HG03378 (cell line): ENCODE measurements around the gene ALKBH1.
"Not testable (repeated sequence)": the region's sequence is repeated elsewhere in the genome, so short reads cannot be mapped to it uniquely, and the experiment has no call there.

Experiments used
- ATAC-seq: cut with Tn5 transposase; IDR thresholded peaks from one replicate; pipeline ENCODE4 v1.9.1; 2021; ENCODE audit warnings: mild to moderate bottlenecking, moderate library complexity; ENCODE audit not compliant: unreplicated experiment

ALKBH1 gene

DNA sequence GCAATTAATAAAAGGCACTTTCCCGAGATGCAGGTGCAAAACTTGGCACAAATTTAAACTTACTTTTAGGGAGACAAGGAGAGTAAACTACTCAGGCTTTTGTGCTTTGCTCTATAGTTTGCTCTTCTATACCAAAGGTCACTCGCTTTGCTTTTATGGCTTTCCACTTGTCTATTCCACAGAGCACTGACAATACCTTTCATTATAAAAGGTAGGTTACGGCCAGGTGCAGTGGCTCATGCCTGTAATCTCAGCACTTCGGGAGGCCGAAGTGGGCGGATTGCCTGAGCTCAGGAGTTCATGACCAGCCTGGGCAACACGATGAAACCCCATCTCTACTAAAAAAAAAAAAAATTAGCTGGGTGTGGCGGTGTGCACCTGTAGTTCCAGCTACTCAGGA, 32.9 kb downstream of the ALKBH1 start:
- ATAC-seq, result no peak

DNA sequence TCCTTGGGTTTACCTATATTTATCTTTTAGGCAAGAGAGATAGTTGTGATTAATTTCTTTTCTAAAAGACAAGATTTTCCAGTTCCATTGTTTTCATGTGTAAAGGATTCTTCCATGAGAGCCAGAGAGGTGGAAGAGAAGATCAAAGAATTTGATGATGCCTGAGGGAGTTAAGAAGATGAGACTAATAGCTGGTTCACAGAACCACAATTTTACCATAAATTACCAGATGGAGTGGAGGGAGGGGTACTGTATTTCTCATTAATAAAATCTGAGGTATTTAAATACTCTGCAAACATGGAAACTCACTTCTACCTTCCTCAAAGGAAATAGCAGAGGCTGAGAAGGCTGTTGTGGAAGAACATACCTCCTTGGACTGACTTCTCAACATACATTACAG, 34.6 kb downstream of the ALKBH1 start:
- no peak for ATAC-seq

DNA sequence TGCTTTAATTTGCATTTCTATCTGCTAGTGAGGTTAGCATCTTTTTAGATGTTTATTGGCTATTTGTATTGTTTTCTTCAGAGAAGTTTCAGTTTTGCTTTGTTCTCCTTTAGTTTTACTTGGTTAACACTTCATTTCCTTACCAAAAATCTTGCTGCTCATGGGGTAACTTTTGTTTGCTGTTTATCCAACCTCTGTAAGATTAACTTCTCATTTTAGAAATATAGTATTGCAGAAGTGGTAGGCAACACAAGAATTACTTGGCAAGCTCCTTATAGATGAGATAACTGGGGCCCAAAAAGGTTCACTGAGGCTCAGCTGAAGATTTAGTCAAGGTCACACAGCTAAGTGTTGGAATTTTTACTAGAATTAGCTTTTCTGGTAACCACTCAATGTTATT, 40.5 kb downstream of the ALKBH1 start:
- no peak for ATAC-seq

DNA sequence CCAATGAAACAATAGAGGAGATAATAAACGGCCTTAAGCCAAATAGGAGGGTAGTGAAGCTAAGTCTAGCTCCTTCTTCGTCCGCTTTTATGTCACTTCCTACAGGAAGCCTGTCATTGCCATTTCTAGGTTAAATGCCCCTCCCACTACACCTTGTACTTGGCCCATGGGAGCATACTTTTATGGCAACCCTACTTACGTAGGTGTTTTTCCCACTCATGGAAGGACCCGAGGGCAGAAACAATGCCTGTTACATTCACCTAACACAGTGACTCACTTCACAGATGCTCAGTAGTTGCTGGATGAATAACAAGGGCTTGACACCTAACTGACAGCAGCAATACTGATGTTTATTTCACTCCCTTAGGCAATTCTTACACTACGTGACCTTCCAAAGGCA, 44.5 kb downstream of the ALKBH1 start:
- no peak for ATAC-seq

DNA sequence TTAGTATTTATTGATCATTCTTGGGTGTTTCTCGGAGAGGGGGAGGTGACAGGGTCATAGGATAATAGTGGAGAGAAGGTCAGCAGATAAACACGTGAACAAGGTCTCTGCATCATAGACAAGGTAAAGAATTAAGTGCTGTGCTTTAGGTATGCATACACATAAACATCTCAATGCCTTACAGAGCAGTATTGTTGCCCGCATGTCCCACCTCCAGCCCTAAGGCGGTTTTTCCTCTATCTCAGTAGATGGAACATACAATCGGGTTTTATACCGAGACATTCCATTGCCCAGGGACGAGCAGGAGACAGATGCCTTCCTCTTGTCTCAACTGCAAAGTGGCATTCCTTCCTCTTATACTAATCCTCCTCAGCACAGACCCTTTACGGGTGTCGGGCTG, 46.3 kb downstream of the ALKBH1 start:
- not testable (repeated sequence) for ATAC-seq

DNA sequence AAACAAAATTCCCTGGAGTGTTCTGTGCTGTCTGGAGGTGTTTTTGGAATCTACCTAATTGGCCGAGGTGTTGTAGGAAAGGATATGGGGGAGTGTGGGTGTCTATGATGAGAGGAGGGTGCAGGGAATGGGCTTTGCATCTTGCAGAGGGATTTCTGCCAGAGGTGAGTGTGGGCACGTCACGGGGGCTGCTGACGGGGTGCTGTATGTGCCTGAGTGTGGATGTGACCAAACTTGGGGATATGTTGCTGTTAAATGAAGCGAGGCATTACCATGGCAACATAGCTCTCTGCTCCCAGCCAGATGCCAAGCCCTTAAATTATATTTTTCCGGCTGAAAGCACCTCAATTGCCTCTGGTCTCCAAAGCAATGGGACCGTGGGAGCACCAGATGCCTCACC, 47.1 kb downstream of the ALKBH1 start:
- ATAC-seq, result no peak

DNA sequence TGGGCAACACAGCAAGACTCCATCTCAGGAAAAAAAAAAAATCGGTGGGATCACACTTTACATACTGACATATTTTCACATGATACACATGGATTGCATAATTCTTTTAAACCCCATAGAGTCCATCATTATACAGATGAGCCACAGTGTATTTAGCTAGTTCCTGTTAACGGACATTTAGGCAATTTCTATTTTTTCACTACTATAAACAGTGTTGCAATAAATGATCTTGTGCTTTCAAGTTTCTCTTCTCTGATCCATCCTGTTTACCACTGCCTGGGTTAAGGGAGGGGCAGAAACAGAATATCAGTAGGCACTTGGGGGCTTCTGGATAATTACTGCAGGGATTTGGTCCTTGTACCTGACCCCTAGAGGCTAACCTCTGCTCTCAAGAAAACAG, 48.0 kb downstream of the ALKBH1 start:
- ATAC-seq, result no peak

DNA sequence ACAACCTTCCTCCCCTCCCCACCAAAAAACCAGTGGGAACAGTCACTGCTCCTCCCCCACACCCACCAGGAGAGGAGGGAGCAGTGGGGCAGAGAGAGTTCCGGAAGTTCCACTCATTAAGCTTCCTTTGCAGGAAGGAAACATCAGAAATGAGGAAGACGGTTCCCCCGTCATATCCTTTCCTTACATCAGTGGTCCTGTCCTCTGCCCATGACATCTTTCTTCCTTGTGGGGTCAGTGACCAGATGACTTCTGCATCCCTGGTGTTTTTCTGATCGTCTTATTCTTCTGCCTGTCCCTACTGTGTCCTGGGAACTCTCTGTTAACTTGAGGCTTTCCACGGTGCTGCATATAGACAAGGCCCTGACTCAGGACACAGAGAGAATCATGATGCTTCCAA, 50.5 kb downstream of the ALKBH1 start:
- no peak for ATAC-seq

DNA sequence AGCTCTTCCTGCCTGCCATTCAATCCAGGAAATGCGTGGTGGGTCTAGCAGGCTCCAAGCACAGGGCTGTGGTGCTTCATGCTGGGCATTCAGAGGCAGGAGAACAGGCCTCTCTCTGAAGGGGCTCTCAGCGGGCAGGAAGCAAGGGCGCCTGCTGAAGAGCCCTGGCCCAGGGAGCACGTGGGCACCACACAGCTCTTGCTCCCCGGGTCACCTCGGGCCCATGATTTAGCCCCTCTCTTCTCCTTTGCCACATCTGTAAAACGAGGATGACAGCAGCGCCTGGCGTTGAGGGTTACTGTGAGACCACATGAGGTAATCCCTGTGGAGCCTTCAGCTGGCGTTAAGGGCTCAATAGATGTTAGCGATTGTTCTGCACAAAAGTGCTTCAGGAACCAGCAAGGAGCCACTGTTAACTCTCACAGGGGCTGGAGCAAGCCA, 53.8 kb downstream of the ALKBH1 start:
- ATAC-seq, result no peak

DNA sequence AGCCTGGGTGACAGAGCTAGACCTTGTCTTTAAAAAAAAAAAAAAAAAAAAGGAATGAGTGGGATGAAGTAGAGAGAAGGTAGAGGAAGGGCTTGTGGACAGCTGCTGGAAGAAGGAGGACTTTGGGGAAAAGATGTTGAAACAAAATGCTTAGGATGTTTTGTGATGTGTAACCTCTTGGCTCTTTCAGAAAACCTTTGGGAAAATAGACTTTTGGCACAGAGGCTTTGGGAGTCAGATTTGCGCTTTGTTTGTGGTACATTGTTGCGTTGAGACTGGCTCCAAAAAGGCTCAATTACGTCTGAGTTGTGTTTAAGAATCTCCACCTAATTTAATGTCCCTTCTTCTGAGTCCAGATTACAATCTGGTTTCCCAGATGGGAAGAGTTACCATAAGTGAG, 58.5 kb downstream of the ALKBH1 start:
- no peak for ATAC-seq

DNA sequence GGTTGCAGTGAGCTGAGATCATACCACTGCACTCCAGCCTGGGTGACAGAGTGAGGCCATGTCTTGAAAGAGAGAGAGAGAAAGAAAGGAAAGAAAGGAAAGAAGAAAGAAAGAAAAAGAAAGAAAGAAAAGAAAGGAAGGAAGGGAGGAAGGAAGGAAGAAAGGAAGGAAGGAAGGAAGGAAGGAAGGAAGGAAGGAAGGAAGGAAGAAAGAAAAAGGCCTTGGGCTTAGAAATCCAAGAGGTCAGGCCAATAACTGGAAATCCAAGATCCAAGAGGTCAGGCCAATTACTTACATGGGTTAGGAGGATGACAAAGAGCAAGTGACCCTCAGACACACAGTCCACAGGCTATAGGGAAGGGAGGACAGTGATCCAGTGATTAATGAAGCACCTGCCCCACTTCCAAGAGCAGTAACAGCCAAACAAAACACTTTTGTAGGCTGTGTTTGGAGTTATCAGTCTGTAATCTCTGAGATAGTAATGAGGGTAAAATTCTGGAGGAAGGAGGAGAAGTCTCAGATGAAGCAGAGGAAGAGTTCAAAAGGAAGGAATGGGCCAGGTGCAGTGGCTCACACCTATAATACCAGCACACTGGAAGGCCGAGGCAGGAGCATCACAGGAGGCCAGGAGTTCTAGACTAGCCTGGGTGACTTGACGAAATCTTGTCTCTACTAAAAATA, 59.2 kb downstream of the ALKBH1 start:
- no peak for ATAC-seq

DNA sequence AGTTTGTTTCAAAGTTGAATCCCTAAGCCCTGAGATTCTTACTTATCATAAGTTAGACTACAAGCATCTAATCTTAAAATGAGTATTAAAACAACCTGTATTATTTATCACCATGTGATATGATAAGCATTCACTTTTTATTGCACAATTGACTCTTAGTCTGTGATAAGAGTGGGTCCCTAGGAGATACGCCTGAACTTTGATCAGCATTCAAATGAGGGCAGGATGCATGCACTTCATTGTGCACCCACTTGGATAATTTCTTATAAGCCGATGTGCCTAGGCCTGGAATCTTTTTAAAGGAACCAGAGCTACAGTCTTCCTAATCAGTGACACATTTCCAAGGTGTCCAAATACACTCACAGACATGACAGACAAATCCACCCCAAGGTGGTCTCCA, 60.0 kb downstream of the ALKBH1 start:
- ATAC-seq, result no peak

DNA sequence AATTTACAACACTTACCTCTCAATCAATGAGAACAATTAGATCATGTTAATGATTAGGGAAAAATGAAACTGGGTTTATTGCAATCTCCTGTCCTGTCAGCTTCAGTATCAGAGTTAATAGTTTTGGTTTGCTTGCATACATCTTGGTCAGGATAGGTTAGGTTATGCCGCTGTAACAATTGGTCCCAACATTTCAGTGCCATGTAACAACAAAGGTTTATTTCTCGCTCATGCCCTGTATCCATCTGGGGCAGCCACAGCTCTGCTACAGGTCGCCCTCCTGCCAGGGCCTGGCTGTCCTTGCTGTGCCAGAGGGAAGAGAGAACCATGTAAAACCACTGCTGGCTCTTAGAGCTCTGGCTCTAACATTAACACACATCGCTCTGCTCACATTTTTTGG, 60.9 kb downstream of the ALKBH1 start:
- ATAC-seq, result no peak

DNA sequence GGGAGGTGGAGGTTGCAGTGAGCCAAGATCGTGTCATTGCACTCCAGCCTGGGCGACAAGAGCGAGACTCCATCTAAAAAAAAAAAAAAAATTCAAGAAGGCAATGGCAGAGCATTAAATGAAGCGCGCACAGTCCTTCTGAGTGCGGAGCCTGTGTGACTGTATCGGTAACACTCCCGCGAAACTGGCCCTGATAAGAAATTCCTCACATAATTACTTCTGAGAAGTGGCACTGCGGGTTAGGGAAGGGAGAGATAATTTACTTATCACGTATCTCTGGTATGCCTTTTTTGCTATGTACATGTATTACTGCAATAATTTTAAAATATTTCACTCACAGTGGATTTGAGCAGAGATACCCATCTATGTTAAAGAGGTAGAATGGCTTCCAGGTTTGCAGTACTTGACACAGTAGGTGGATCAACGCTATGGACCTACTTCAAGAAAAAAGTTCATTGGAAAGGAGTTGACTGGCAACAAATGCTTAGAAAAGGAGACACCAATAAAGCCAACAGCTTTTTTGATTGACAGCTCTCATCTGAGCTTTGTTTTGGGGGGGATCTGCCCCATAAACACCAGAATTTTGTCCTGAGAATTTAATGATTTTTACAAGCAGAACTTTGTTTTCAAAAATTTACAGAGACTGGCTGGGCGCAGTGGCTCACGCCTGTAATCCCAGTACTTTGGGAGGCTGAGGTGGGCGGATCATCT, 62.1 kb downstream of the ALKBH1 start:
- no peak for ATAC-seq

DNA sequence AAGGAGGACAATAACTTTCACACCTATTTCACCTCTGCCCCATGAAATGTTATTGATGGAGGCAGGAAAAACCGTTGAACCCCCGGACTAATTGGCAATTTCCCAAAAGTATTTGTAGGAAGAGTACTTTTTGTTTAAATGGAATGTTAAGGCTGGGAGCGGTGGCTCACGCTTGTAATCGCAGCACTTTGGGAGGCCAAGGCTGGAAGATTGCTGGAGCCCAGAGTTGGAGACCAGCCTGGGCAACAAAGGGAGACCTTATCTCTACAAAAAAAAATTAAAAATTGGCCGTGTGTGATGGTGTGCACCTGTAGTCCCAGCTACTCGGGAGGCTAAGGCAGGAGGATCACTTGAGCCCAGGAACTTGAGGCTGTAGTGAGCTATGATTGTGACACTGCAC, 65.4 kb downstream of the ALKBH1 start:
- no peak for ATAC-seq

DNA sequence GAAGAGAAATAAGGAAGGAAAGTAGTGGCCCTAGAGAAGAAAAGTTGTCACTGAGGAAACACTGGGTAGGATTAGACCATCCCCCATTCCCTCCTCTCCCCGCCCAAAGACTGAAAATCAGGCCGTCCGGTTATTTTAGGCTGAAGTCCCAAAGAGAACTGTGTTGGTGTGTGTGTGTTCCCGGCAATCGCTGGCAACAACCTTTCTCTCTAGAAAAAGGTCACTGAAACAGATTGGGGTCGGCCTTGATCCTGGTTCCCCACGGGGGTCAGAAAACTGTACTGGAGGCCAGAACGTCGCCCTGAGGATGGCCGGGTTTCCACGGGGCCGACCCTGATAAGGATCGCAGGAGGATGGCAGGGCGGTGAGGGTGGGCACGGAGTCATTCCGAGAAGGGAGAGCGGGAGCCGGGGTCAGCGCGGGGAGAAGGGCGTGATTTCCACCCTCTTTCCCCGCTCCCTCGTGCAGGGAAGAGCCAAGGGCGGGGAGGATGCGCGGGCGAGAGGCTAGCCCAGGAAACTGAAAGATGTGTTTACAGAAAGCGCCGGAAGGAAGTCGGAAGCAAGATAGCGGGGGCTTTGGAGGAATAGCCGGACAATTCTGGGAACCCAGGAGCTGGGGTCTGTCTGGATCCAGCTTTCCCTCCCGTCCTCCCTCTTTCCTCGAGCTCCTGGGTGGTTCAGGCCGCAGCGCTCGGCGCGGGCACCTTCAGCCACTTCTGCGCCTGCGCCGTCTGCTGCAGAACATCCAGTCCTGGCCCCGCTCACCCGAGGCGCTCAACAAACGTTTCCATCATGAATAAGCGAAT, 66.1 kb downstream of the ALKBH1 start:
- no peak for ATAC-seq

DNA sequence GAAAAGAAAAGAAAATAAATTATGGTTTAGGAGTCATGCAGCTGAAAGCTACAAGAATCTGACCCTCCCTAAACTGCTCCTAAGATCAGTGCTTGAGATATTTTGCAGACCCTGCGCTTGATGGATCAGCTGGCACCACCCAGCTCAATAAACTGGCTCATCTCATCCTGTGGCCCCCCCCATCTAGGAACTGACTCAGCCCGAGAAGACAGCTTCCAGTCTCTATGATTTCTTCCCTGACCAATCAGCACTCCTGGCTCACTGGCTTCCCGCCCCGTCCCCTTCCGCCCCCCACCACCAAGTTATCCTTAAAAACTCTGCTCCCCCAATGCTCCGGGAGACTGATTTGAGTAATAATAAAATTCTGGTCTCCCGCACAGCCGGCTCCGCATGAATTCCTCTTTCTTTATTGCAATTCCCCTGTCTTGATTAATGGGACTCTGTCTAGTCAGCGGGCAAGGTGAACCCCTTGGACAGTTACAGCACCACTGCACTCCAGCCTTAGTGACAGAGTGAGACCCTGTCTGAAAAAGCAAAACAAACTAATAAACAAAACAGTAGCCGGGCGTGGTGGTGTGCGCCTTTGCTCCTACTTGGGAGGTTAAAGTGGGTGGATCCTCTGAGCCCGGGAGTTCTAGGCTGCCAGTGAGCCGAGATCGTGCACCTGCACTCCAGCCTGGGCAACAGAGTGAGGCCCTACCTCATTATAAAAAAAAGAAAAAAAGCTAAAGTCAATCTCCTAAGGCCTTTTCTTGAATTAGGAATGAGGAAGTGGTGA, 66.9 kb downstream of the ALKBH1 start:
- ATAC-seq, result no peak

DNA sequence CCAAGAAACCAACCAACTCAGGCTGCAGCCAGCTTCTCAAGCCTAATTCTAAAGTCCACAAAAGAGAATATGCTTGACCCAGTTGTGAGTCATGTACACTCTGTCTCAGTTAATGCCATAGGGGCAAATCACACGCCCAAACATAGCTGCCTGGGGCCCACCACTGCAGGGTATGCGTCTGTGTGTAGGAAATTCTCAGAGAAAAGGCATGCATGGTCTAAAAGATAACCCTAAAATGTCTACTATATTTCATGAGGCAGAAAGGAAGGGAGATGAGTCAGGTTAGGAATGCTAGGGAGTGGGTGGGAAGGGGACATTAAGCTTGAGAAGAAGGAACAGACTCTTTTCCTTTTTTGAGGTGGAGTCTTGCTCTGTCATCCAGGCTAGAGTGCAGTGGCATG, 69.1 kb downstream of the ALKBH1 start:
- no peak for ATAC-seq

DNA sequence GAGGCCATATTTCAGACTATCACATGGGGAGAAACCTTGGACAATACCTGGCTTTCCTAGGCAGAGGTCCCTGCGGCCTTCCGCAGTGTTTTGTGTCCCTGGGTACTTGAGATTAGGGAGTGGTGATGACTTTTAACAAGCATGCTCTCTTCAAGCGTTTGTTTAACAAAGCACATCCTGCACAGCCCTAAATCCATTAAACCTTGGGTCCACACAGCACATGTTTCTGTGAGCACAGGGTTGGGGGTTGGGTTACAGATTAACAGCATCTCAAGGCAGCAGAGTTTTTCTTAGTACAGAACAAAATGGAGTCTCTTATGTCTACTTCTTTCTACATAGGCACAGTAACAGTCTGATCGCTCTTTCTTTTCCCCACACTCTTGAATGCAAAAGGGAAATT, 72.0 kb downstream of the ALKBH1 start:
- not testable (repeated sequence) for ATAC-seq

DNA sequence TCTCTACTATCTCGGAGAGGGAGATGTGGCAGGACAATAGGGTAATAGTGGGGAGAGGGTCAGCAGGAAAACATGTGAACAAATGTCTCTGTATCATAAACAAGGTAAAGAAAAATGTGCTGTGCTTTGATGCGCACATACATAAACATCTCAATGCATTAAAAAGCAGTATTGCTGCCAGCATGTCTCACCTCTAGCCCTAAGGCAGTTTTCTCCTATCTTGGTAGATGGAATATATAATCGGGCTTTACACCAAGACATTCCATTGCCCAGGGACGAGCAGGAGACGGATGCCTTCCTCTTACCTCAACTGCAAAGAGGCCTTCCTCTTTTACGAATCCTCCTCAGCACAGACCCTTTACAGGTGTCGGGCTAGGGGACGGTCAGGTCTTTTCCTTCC, 72.4 kb downstream of the ALKBH1 start:
- ATAC-seq, result not testable (repeated sequence)

DNA sequence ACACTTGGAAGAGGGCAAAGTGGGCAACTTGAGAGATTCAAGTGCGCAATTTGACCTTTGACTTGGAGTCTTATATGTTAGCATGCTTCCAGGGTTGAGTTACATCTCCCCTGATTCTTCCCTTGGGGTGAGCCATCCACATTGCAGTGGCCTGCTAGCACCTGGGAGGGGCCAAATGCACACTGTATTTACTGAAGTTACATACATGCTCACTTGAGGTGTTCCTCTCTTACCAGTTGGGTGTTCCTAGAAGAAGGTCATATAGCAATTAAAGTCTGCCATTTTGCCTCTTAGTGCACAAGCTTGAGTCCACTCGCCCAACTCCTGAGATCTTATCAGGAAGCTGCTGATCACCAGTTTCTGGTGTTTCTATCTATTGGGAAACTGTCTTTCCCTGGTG, 77.7 kb downstream of the ALKBH1 start:
- ATAC-seq, result no peak
